HL-60/S4 treated with retinoic acid at 250 ng/mL for 4 days and 3 days (cell line): Measurements from ENCODE around the gene ZNF33B.
"Not testable (repeated sequence)": the region's sequence is repeated elsewhere in the genome, so short reads cannot be mapped to it uniquely, and the experiment has no call there.

Experiments used
- in situ Hi-C: fragments of 300-500 bp; cut with MboI; formaldehyde crosslinking; loops from 2 replicates; pipeline ENCODE4 v1.7.0; 2022; ENCODE audit warnings: low sequenced_read_pairs

ZNF33B gene

GRCh38 chr10:42638055-42638820 is at the start of gene ZNF33B:
TSS of gene ZNF33B (minus strand) at chr10:42638570. CDS start at chr10:42636928, 1,642 bp downstream.
- in situ Hi-C loops = no loop called here

GRCh38 chr10:42684517-42684916 is 46.1 kb upstream of the ZNF33B start:
- in situ Hi-C loops = no loop called here

- in situ Hi-C loops = no loop called here
Measured at GRCh38 chr10:42680267-42680666, 41.9 kb upstream of the ZNF33B start.

GRCh38 chr10:42665181-42665979 is 27.0 kb upstream of the ZNF33B start:
- in situ Hi-C loops = not testable (repeated sequence)

GRCh38 chr10:42654419-42654818 is 16.0 kb upstream of the ZNF33B start:
- in situ Hi-C loops = no loop called here

- in situ Hi-C loops = no loop called here
Measured at GRCh38 chr10:42652858-42653257, 14.5 kb upstream of the ZNF33B start.

- in situ Hi-C loops = no loop called here
Measured at GRCh38 chr10:42650374-42650773, 12.0 kb upstream of the ZNF33B start.

- in situ Hi-C loops = no loop called here
Measured at GRCh38 chr10:42648512-42648911, 10.1 kb upstream of the ZNF33B start.

GRCh38 chr10:42646687-42647640 is 8.6 kb upstream of the ZNF33B start:
- in situ Hi-C loops = no loop called here

GRCh38 chr10:42646214-42646613 is 7.8 kb upstream of the ZNF33B start:
- in situ Hi-C loops = no loop called here

GRCh38 chr10:42645516-42645915 is 7.1 kb upstream of the ZNF33B start:
- in situ Hi-C loops = no loop called here

GRCh38 chr10:42645103-42645502 is 6.7 kb upstream of the ZNF33B start:
- in situ Hi-C loops = no loop called here

GRCh38 chr10:42640610-42641229 is 2.4 kb upstream of the ZNF33B start:
- in situ Hi-C loops = no loop called here

GRCh38 chr10:42638821-42639270 is 476 bp upstream of the ZNF33B start:
- in situ Hi-C loops = no loop called here

GRCh38 chr10:42637648-42638054 is 719 bp downstream of the ZNF33B start:
- in situ Hi-C loops = no loop called here

GRCh38 chr10:42637142-42637541 is 1.2 kb downstream of the ZNF33B start:
- in situ Hi-C loops = no loop called here

GRCh38 chr10:42635098-42635497 is 3.3 kb downstream of the ZNF33B start:
- in situ Hi-C loops = no loop called here

GRCh38 chr10:42632564-42632963 is 5.8 kb downstream of the ZNF33B start:
- in situ Hi-C loops = no loop called here

GRCh38 chr10:42630537-42631134 is 7.7 kb downstream of the ZNF33B start:
- in situ Hi-C loops = no loop called here

- in situ Hi-C loops = no loop called here
Measured at GRCh38 chr10:42623929-42624328, 14.4 kb downstream of the ZNF33B start.
